ENCODE data around the gene NOTO.

Gene NOTO

DNA sequence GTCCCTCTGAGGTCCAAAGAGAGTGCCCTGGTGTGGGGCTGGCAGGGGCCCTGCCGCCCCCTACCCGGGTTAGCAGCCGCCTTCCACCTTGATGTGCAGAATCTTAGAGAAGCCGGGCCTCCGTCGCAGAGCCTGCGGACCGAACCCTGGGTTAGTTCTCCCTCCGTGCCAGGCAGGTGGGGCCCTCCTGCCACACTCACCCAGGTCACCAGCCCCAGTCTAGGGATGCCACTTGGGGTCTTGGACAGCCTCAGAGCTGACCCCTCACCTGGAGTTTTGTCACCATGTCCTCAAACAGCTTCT lies 56.5 kb downstream of the NOTO start:
- DNase-seq, result no peak

- no peak for DNase-seq
Observed at GRCh38 chr2:73259276-73259675, 56.9 kb downstream of the NOTO start.

- no peak for DNase-seq
Observed at GRCh38 chr2:73259704-73260337, 57.4 kb downstream of the NOTO start.

DNA sequence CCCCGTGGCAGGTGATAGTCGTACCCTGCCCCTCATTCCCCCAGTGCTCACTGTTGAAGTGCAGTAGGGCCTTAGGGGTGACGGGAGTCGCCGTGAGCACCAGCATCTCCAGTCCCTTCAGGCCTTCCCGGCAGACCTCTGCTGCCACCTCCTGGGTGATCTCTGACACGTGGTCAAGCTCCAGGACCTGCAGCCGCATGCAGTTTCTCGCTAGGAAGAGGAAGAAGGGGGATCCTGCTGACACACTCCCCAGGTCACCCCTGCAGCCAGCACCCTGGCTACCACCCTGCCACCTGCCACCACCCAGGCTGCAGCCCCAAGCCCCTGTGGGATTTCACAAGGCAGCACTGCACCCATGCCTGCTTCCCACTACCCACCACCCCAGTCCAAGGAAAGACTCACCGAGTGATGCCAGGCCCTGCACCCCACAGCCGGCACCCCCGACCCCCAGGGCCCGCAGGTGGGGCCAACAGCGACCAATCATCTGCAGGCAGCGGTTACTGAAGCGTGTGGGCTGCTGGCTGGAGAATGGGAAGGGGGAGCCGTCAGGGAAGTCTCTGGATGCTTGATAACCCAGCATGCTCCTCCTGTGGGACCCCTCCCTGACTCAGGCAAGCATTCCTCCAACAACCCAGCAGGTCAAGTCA lies 58.1 kb downstream of the NOTO start:
- DNase-seq, result no peak
